ENCODE measurements around the gene SDSL.

- TF ChIP-seq POLR2AphosphoS5 (IDR thresholded peaks at IDR 0.05; ENCODE audit: low read depth, low read length) (no peak), TAF1 (IDR thresholded peaks at IDR 0.05; ENCODE audit: borderline replicate concordance, insufficient read depth, low read length) (no peak)
Observed at GRCh38 chr12:113440947-113441782, 19.0 kb downstream of the SDSL start.
